Skeletal muscle tissue (tissue), 4 donors: ENCODE results near the gene PI16. TPM values are rescaled to one million over a fixed set of nuclear protein-coding genes. Genes with fewer than 3 reads are reported as not detected.
A peak's percentile ranks its signal among the peaks of the same experiment; 100 is the strongest.

Experiments
- H3K27ac ChIP-seq: one replicate; pipeline ENCODE4 v1.7.0; 2013; ENCODE audit warnings: mild to moderate bottlenecking, low read depth, low read length, inconsistent platforms
- H3K27me3 ChIP-seq, 3 donors: one replicate each; pipeline ENCODE4 v1.7.0; 2013; ENCODE audit warnings: low read length in 3 of 3; ENCODE audit not compliant: control insufficient read depth in 3 of 3, insufficient read depth in 3 of 3
- H3K36me3 ChIP-seq, 3 donors: one replicate each; pipeline ENCODE4 v1.7.0; 2013; ENCODE audit warnings: low read length in 3 of 3; ENCODE audit not compliant: control insufficient read depth in 3 of 3, insufficient read depth in 3 of 3
- H3K4me1 ChIP-seq, 3 donors: one replicate each; pipeline ENCODE4 v1.7.0; 2013; ENCODE audit warnings: low read length in 3 of 3, mild to moderate bottlenecking in 3 of 3; ENCODE audit not compliant: control insufficient read depth in 3 of 3, insufficient read depth in 3 of 3
- H3K4me3 ChIP-seq, 3 donors: one replicate each; pipeline ENCODE4 v1.7.0; 2013; ENCODE audit warnings: low read length in 3 of 3
- H3K9ac ChIP-seq, 3 donors: one replicate each; pipeline ENCODE4 v1.7.0; 2013; ENCODE audit warnings: low read length in 3 of 3, mild to moderate bottlenecking in 3 of 3, moderate library complexity in 2 of 3, low read depth in 1 of 3
- H3K9me3 ChIP-seq, 3 donors: one replicate each; pipeline ENCODE4 v1.7.0; 2013; ENCODE audit warnings: low read length in 3 of 3; ENCODE audit not compliant: control insufficient read depth in 3 of 3
- total RNA-seq: library from RNA; depleted of rRNA; stranded (reverse); fragments of >200 nt; gene quantifications from one replicate; pipeline ENCODE4 v1.2.3, GENCODE V29; 2014
- donor health status: Osteomylitis.

Gene PI16
- total RNA-seq, result 19.8 TPM

GRCh38 chr6:36954262-36954931 is at the start of gene PI16:
Gene PI16, plus strand, starts transcription at chr6:36954738. Its CDS starts 23 bp downstream, at chr6:36954761.
- H3K27ac ChIP-seq, result no peak within 1 kb of the TSS
- peaks cover 0 to 2% (median 0%) of the 10 kb centered on the region in 3 donors for H3K4me1 ChIP-seq
- H3K4me3 ChIP-seq, result peak within 1 kb of the TSS in 2 of 3 donors; percentile 23 to 54
- no peaks in the 10 kb centered on the region for H3K27me3 ChIP-seq
- H3K9ac ChIP-seq, result peak within 1 kb of the TSS in 1 of 3 donors; percentile 50
- no peaks in the 10 kb centered on the region for H3K9me3 ChIP-seq
- H3K36me3 ChIP-seq, result no peaks in the 10 kb centered on the region

DNA sequence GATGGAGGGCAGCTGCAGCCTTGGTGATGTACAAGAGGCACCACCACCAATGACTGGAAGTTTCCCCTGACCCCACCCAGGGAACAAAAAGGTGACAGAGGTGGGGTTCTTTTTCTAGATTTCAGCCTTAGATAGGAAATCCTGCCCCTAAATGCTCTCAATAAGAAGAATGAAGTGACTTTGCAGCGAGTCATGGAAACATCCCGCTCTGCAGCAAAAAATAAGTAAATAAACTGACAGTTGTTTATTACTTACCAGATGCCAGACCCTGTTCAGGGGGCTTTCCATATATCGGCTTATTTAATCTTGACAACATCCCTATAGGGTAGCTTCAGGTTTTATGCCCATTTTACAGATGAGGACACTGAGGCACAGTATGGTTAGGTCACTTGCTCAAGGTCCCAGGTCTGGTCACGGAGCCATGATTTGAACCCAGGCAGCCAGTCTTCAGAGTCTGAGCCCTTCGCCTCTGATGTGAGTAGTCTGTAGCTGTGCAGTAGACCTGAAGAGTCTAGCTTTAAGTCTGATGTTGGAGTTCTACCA is 49.6 kb upstream of the PI16 start:
- no peak overlapping the region for H3K27ac ChIP-seq
- H3K4me3 ChIP-seq, result no peak overlapping the region
- H3K36me3 ChIP-seq, result peaks cover 15 to 37% (median 23%) of the 10 kb centered on the region in 3 donors
- peaks cover 0 to 11% (median 10%) of the 10 kb centered on the region in 3 donors for H3K4me1 ChIP-seq
- no peaks in the 10 kb centered on the region for H3K9me3 ChIP-seq
- H3K9ac ChIP-seq, result no peak overlapping the region
- H3K27me3 ChIP-seq, result no peaks in the 10 kb centered on the region

- Histone ChIP-seq H3K9me3 (no peaks in the 10 kb centered on the region), H3K4me3 (no peak overlapping the region), H3K9ac (no peak overlapping the region), H3K27me3 (no peaks in the 10 kb centered on the region), H3K4me1 (peaks cover 0 to 11% (median 10%) of the 10 kb centered on the region in 3 donors), H3K27ac (no peak overlapping the region), H3K36me3 (peaks cover 15 to 36% (median 23%) of the 10 kb centered on the region in 3 donors)
Measured at GRCh38 chr6:36906539-36907325, 47.8 kb upstream of the PI16 start.

- Histone ChIP-seq H3K27ac (no peak overlapping the region), H3K9me3 (no peaks in the 10 kb centered on the region), H3K36me3 (peaks cover 7 to 36% (median 23%) of the 10 kb centered on the region in 3 donors), H3K4me3 (no peak overlapping the region), H3K4me1 (peaks cover 0 to 11% (median 10%) of the 10 kb centered on the region in 3 donors), H3K27me3 (no peaks in the 10 kb centered on the region), H3K9ac (peak overlapping the region in 1 of 3 donors; percentile 55)
Measured at GRCh38 chr6:36907781-36908180, 46.8 kb upstream of the PI16 start.

- Histone ChIP-seq H3K27me3 (no peaks in the 10 kb centered on the region), H3K36me3 (peaks cover 5 to 30% (median 24%) of the 10 kb centered on the region in 3 donors), H3K27ac (no peak overlapping the region), H3K9ac (no peak overlapping the region), H3K4me3 (no peak overlapping the region), H3K4me1 (peaks cover 0 to 11% (median 10%) of the 10 kb centered on the region in 3 donors), H3K9me3 (no peaks in the 10 kb centered on the region)
Measured at GRCh38 chr6:36908747-36909146, 45.8 kb upstream of the PI16 start.

DNA sequence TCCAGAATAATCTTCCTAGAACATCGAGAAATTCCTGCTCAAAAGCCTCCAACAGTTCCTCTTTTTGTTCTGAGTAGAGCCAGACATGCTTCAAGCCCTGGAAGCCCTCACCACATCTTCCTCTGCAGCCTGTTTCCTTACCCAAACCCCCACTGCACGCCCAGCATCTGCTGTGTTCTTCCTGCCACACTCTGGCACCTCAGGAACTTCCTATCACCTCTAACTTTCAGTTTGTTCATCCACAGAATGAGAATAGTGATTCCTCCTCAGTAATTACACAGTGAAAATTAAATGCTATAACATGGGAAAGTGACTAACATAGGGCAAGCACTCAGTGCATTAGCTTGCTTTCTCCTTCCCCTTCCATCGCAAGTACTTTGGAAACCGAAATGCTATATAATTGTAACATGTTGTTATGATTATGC is 42.5 kb upstream of the PI16 start:
- no peak overlapping the region for H3K9ac ChIP-seq
- peaks cover 14 to 40% (median 32%) of the 10 kb centered on the region in 3 donors for H3K36me3 ChIP-seq
- H3K4me3 ChIP-seq, result no peak overlapping the region
- H3K9me3 ChIP-seq, result no peaks in the 10 kb centered on the region
- H3K27me3 ChIP-seq, result no peaks in the 10 kb centered on the region
- H3K27ac ChIP-seq, result no peak overlapping the region
- peaks cover under 1 to 12% (median 7%) of the 10 kb centered on the region in 3 donors for H3K4me1 ChIP-seq

GRCh38 chr6:36912586-36912985 is 42.0 kb upstream of the PI16 start:
- H3K4me3 ChIP-seq, result no peak overlapping the region
- H3K36me3 ChIP-seq, result peaks cover 14 to 42% (median 38%) of the 10 kb centered on the region in 3 donors
- H3K27me3 ChIP-seq, result no peaks in the 10 kb centered on the region
- no peak overlapping the region for H3K27ac ChIP-seq
- H3K4me1 ChIP-seq, result peaks cover 3 to 12% (median 8%) of the 10 kb centered on the region in 3 donors
- H3K9me3 ChIP-seq, result no peaks in the 10 kb centered on the region
- H3K9ac ChIP-seq, result no peak overlapping the region

- Histone ChIP-seq H3K9me3 (no peaks in the 10 kb centered on the region), H3K27me3 (no peaks in the 10 kb centered on the region), H3K36me3 (peaks cover 11 to 46% (median 38%) of the 10 kb centered on the region in 3 donors), H3K27ac (no peak overlapping the region), H3K4me3 (no peak overlapping the region), H3K4me1 (peaks cover 5 to 7% (median 6%) of the 10 kb centered on the region in 3 donors), H3K9ac (no peak overlapping the region)
Measured at GRCh38 chr6:36913082-36913481, 41.5 kb upstream of the PI16 start.

DNA sequence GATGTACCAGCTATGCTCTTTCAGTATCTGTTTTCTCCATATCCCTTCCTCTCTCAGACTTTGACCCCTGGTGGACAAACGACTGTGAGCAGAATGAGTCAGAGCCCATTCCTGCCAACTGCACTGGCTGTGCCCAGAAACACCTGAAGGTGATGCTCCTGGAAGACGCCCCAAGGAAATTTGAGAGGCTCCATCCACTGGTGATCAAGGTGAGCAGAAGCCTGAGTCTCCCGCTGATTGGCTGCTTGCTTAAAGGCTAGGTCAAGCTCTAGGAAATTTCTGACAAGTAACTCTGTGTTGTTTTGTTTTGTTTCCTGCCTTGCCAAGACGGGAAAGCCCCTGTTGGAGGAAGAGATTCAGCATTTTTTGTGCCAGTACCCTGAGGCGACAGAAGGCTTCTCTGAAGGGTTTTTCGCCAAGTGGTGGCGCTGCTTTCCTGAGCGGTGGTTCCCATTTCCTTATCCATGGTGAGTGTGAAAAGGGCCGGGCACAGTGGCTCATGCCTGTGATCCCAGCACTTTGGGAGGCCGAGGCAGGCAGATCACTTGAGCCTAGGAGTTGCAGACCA is 40.2 kb upstream of the PI16 start:
- Histone ChIP-seq H3K36me3 (peaks cover 11 to 46% (median 39%) of the 10 kb centered on the region in 3 donors), H3K9me3 (no peaks in the 10 kb centered on the region), H3K27me3 (no peaks in the 10 kb centered on the region), H3K4me1 (peaks cover 14 to 18% (median 15%) of the 10 kb centered on the region in 3 donors), H3K9ac (no peak overlapping the region), H3K4me3 (no peak overlapping the region), H3K27ac (no peak overlapping the region)
